ENCODE results near the gene MRPL40.

The MRPL40 gene

GRCh38 chr22:19479355-19480172 is 47.2 kb downstream of the MRPL40 start, which contains the start of gene CDC45:
TSS of gene CDC45 (plus strand) at chr22:19479920. CDS start at chr22:19479969, 49 bp downstream.
- no peaks in the 10 kb centered on the region for H3K4me1 ChIP-seq (ENCODE audit: control insufficient read depth, insufficient read depth, low read length)
- peak within 1 kb of the TSS; percentile 92 for H3K4me3 ChIP-seq (ENCODE audit: low read depth, low read length)
- H3K36me3 ChIP-seq (ENCODE audit: control insufficient read depth in 2 of 2, insufficient read depth in 1 of 2, low read length in 2 of 2): peaks cover 9 to 49% of the 10 kb centered on the region in 2 experiments
- ChIA-PET CTCF (interaction anchor here (0.6 to 4.6 kb wide), 5 partner anchors 16 to 480 kb away, joined by 3 to 31 read pairs (median 3); no protein-coding TSS in a partner anchor), POLR2A (interaction anchor here (0.7 to 3.4 kb wide), 29 partner anchors 9 to 361 kb away, joined by 3 to 20 read pairs (median 4); partner anchors contain the start of genes C22orf39, CLTCL1, ESS2 and HIRA)
- no peaks in the 10 kb centered on the region for H3K9me3 ChIP-seq (ENCODE audit: control insufficient read depth, insufficient read depth, low read depth, low read length)
- peak within 1 kb of the TSS; percentile 86 for H3K27ac ChIP-seq (ENCODE audit: extremely low read depth, low read depth, low read length)
- TF ChIP-seq ZEB2 (tag by site-specific recombination; IDR thresholded peaks at IDR 0.05): 0 out of 2 replicates have a peak, but pooled peaks have one; percentile 48
- TF ChIP-seq ZBTB10 (tag by site-specific recombination; IDR thresholded peaks at IDR 0.05): 0 out of 2 replicates have a peak, but pooled peaks have one; percentile 21
- TF ChIP-seq ZNF510 (tag by site-specific recombination; IDR thresholded peaks at IDR 0.05; ENCODE audit: insufficient replicate concordance): no peak
- TF ChIP-seq ZNF473 (tag by site-specific recombination; IDR thresholded peaks at IDR 0.05): no peak
- no peak for TF ChIP-seq ZNF549 (tag by site-specific recombination; IDR thresholded peaks at IDR 0.05)
- no peak for TF ChIP-seq ZNF223 (tag by site-specific recombination; IDR thresholded peaks at IDR 0.05)
- peak; percentile 41; the same call in 1 of the 2 replicates for TF ChIP-seq ZSCAN4 (tag by site-specific recombination; IDR thresholded peaks at IDR 0.05)
- no peak for TF ChIP-seq GLI4 (tag by site-specific recombination; IDR thresholded peaks at IDR 0.05)
- TF ChIP-seq ZNF677 (tag by site-specific recombination; IDR thresholded peaks at IDR 0.05): no peak
- TF ChIP-seq KLF7 (tag by site-specific recombination; IDR thresholded peaks at IDR 0.05; ENCODE audit: borderline replicate concordance): no peak
- 0 out of 2 replicates have a peak, but pooled peaks have one; percentile 30 for TF ChIP-seq ZBTB48 (tag by site-specific recombination; IDR thresholded peaks at IDR 0.05)
- no peak for TF ChIP-seq ZNF529 (tag by site-specific recombination; IDR thresholded peaks at IDR 0.05; ENCODE audit: insufficient replicate concordance)
- no peak for TF ChIP-seq ZNF830 (tag by site-specific recombination; IDR thresholded peaks at IDR 0.05; ENCODE audit: low read depth)
- no peak for TF ChIP-seq ZNF221 (tag by site-specific recombination; IDR thresholded peaks at IDR 0.05; ENCODE audit: borderline replicate concordance)
- TF ChIP-seq BCL11A (tag by site-specific recombination; IDR thresholded peaks at IDR 0.05; ENCODE audit: low read depth): no peak
- TF ChIP-seq PRDM10 (tag by site-specific recombination; IDR thresholded peaks at IDR 0.05): no peak
- no peak for TF ChIP-seq OSR2 (tag by site-specific recombination; IDR thresholded peaks at IDR 0.05)
- peak; percentile 99 for TF ChIP-seq YY1 (tag by site-specific recombination; IDR thresholded peaks at IDR 0.05)
- no peak for TF ChIP-seq ZNF138 (tag by site-specific recombination; IDR thresholded peaks at IDR 0.05; ENCODE audit: borderline replicate concordance)
- TF ChIP-seq ZNF518A (tag by site-specific recombination; conservative IDR thresholded peaks at IDR 0.05; ENCODE audit: low read depth): no peak; the same call in none of the 2 replicates
- 0 out of 2 replicates have a peak, but pooled peaks have one; percentile 39 for TF ChIP-seq ZNF610 (tag by site-specific recombination; IDR thresholded peaks at IDR 0.05; ENCODE audit: borderline replicate concordance)
- TF ChIP-seq MZF1 (tag by site-specific recombination; IDR thresholded peaks at IDR 0.05; ENCODE audit: borderline replicate concordance): no peak
- TF ChIP-seq TRIM28 (IDR thresholded peaks at IDR 0.05; ENCODE audit: borderline replicate concordance, low read length): no peak; the same call in 1 of the 2 replicates
- TF ChIP-seq ZNF501 (tag by site-specific recombination; IDR thresholded peaks at IDR 0.05): no peak
